Naive thymus-derived CD4-positive, alpha-beta T cell (primary cell): ENCODE data around the gene DCANP1. TPM values are rescaled to one million over a fixed set of nuclear protein-coding genes. Genes with fewer than 3 reads are reported as not detected.

Source experiments
- ATAC-seq: fragments of 150-1000 bp; cut with Tn5 transposase; 2 replicates; pipeline ENCODE4 v1.10.0; 2021; ENCODE audit warnings: mild to moderate bottlenecking, moderate library complexity
- CTCF ChIA-PET: fragments of 350-600 bp; sonication (Branson Sonifier 250); formaldehyde crosslinking; loops from one replicate; lab custom pipeline; 2021; ENCODE audit warnings: antibody characterized with exemption; lab: Charles Lee
- POLR2A ChIA-PET: fragments of 350-600 bp; sonication (Branson Sonifier 250); formaldehyde crosslinking; loops from one replicate; lab custom pipeline; 2021; ENCODE audit warnings: antibody characterized with exemption, inconsistent platforms; lab: Charles Lee
- DNase-seq, 9 donors: peaks; one replicate each; pipeline versions ENCODE4 v3.0.0 to v3.0.0-alpha.2; 2020 to 2022; ENCODE audit warnings: mixed read lengths in 1 of 9
- H3K27ac ChIP-seq: one replicate; pipeline ENCODE4 v1.7.0; 2013; ENCODE audit warnings: mild to moderate bottlenecking, low read depth, low read length, moderate library complexity
- H3K27me3 ChIP-seq, 2 donors: one replicate each; pipeline ENCODE4 v1.7.0; 2013; ENCODE audit warnings: low read length in 2 of 2, mild to moderate bottlenecking in 2 of 2, moderate library complexity in 2 of 2; ENCODE audit not compliant: control insufficient read depth in 2 of 2, insufficient read depth in 2 of 2
- H3K36me3 ChIP-seq, 3 experiments: 1 replicate in 2 of 3; 2 replicates in 1 of 3; pipeline ENCODE4 v1.7.0; 2013; ENCODE audit warnings: low read length in 3 of 3, mild to moderate bottlenecking in 3 of 3, moderate library complexity in 1 of 3; ENCODE audit not compliant: insufficient read depth in 3 of 3, control insufficient read depth in 2 of 3
- H3K4me1 ChIP-seq, 2 donors: one replicate each; pipeline ENCODE4 v1.7.0; 2013; ENCODE audit warnings: low read length in 2 of 2, mild to moderate bottlenecking in 2 of 2, moderate library complexity in 1 of 2; ENCODE audit not compliant: control insufficient read depth in 2 of 2, insufficient read depth in 2 of 2
- H3K4me3 ChIP-seq: 2 replicates; pipeline ENCODE4 v1.7.0; 2013; ENCODE audit warnings: mild to moderate bottlenecking, low read length
- H3K9me3 ChIP-seq, 3 experiments: 1 replicate in 2 of 3; 2 replicates in 1 of 3; pipeline ENCODE4 v1.7.0; 2013; ENCODE audit warnings: low read length in 3 of 3; ENCODE audit not compliant: control insufficient read depth in 2 of 3
- H3K27ac Mint-ChIP-seq, 9 donors: one replicate each; pipeline ENCODE4 v1.8.0; 2020 to 2022; ENCODE audit warnings: mixed read lengths in 9 of 9, mild to moderate bottlenecking in 8 of 9, moderate library complexity in 5 of 9, inconsistent platforms in 2 of 9
- H3K27me3 Mint-ChIP-seq, 5 donors: one replicate each; pipeline ENCODE4 v1.8.0; 2021 to 2022; ENCODE audit warnings: mixed read lengths in 5 of 5, mild to moderate bottlenecking in 1 of 5
- H3K36me3 Mint-ChIP-seq, 5 donors: one replicate each; pipeline ENCODE4 v1.8.0; 2020 to 2022; ENCODE audit warnings: mixed read lengths in 5 of 5, mild to moderate bottlenecking in 3 of 5, inconsistent platforms in 1 of 5
- H3K4me1 Mint-ChIP-seq, 7 donors: one replicate each; pipeline ENCODE4 v1.8.0; 2020 to 2022; ENCODE audit warnings: mixed read lengths in 7 of 7, mild to moderate bottlenecking in 3 of 7, inconsistent platforms in 1 of 7
- H3K4me3 Mint-ChIP-seq, 10 donors: one replicate each; pipeline ENCODE4 v1.8.0; 2020 to 2022; ENCODE audit warnings: mild to moderate bottlenecking in 10 of 10, mixed read lengths in 10 of 10, moderate library complexity in 6 of 10, inconsistent platforms in 2 of 10
- H3K9me3 Mint-ChIP-seq, 11 donors: one replicate each; pipeline ENCODE4 v1.8.0; 2020 to 2022; ENCODE audit warnings: mixed read lengths in 11 of 11, mild to moderate bottlenecking in 4 of 11, inconsistent platforms in 1 of 11, moderate library complexity in 1 of 11
- intact Hi-C, 2 donors: fragments of 100-400 bp; cut with micrococcal nuclease; formaldehyde crosslinking; loops; one replicate each; pipeline ENCODE4 v1.15.1; 2023
- polyA plus RNA-seq, 2 donors: library from polyadenylated mRNA; unstranded; fragments of 300-500 nt; fragmentation: Illumina TruSeq; gene quantifications; one replicate each; pipeline ENCODE4 v1.2.3, GENCODE V29; 2021
- total RNA-seq, 6 experiments: library from RNA in 5 of 6; stranded (reverse) in 5 of 6; gene quantifications; 1 replicate in 5 of 6; 2 replicates in 1 of 6; pipeline ENCODE4 v1.2.3 and lab custom pipeline; 2021 to 2026

The DCANP1 gene
- total and polyA plus RNA-seq, 7 experiments from 2014 or later, result 0.16 to 0.59 TPM; not detected in 5

DNA sequence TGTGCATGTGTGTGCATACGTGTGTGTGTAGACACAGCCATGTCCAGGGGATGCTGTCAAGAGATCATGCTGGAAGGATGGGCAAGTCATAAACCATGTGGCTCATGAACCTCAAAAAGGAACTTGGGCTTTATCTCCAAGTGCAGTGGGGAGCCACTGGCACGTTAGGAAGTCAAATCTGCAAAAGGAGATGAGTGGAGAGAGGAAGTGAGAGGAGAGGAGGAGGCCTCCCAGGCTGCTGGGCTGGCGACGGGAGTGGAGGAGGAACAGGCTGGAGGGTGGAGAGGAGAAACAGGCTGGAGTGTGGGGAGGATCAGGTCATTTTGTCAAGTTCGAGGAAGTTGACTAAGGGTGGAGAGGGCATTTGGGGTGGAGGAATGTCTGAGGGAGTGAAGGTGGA lies 34.2 kb upstream of the DCANP1 start:
- no peaks in the 10 kb centered on the region for H3K4me1 Mint-ChIP-seq
- no peaks in the 10 kb centered on the region for H3K27me3 ChIP-seq
- intact Hi-C loops, result no loop called here
- peak; percentile 39 for ATAC-seq
- ChIA-PET CTCF (no interaction called here), POLR2A (no interaction called here)
- no peak overlapping the region for H3K27ac Mint-ChIP-seq
- no peak overlapping the region for H3K27ac ChIP-seq
- DNase-seq, result no peak
- no peaks in the 10 kb centered on the region for H3K9me3 Mint-ChIP-seq
- H3K9me3 ChIP-seq, result no peaks in the 10 kb centered on the region
- H3K27me3 Mint-ChIP-seq, result peaks cover 15 to 35% (median 21%) of the 10 kb centered on the region in 5 donors
- H3K4me3 ChIP-seq, result no peak overlapping the region
- H3K36me3 Mint-ChIP-seq, result no peaks in the 10 kb centered on the region
- H3K4me3 Mint-ChIP-seq, result no peak overlapping the region
- H3K4me1 ChIP-seq, result no peaks in the 10 kb centered on the region
- no peaks in the 10 kb centered on the region for H3K36me3 ChIP-seq

DNA sequence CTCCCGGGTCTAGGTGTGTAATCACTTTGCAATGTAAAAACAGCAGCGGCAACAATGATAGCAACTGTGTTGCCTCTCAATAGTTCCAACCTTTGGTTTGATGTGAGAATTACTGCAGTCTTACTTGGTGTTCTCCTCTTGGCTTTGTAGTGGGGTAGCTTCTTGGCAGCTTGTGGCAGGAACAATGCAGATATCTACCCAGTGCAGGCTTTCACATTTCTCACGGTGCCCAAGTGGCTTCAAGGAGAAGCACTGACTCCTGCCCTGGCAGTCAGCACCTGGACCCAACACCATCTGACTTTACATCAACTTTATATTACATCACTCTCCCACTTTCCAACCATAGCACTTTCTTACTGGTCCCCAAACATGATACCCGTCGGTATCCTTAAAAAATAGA lies 33.4 kb upstream of the DCANP1 start:
- Histone ChIP-seq H3K27me3 (peaks cover 0 to under 1% of the 10 kb centered on the region in 2 donors), H3K4me1 (no peaks in the 10 kb centered on the region), H3K36me3 (no peaks in the 10 kb centered on the region), H3K9me3 (no peaks in the 10 kb centered on the region), H3K27ac (no peak overlapping the region), H3K4me3 (no peak overlapping the region)
- no peaks in the 10 kb centered on the region for H3K36me3 Mint-ChIP-seq
- H3K27me3 Mint-ChIP-seq, result peaks cover 11 to 28% (median 15%) of the 10 kb centered on the region in 5 donors
- no peaks in the 10 kb centered on the region for H3K4me1 Mint-ChIP-seq
- peaks cover 0 to 1% (median 0%) of the 10 kb centered on the region in 11 donors for H3K9me3 Mint-ChIP-seq
- CTCF ChIA-PET, result no interaction called here
- no peak for DNase-seq
- POLR2A ChIA-PET, result no interaction called here
- no peak overlapping the region for H3K4me3 Mint-ChIP-seq
- no peak overlapping the region for H3K27ac Mint-ChIP-seq
- intact Hi-C loops, result no loop called here
- no peak for ATAC-seq

DNA sequence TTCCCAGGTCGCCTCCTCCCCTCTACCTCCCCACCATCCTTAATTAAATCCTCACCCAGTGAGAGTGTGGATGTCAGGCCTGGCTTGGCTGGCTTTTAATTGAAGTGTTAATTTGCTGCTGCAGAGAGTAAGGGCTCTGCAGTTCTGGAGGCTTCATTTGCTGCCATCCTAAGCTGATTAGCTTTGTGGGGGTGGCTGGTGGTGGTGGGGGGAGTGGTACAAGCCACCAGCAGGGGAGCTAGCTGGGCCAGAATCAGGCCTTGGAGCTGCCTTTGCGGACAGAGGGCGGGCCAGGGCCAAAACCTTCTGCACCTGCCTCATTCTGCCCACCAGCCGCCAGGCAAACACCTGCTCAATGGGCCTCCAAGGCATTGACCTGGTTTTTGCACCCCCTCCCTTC lies 31.8 kb upstream of the DCANP1 start:
- H3K36me3 ChIP-seq, result no peaks in the 10 kb centered on the region
- ATAC-seq (no peak), DNase-seq (no peak)
- H3K36me3 Mint-ChIP-seq, result no peaks in the 10 kb centered on the region
- no peak overlapping the region for H3K27ac Mint-ChIP-seq
- no peak overlapping the region for H3K27ac ChIP-seq
- no peak overlapping the region for H3K4me3 ChIP-seq
- intact Hi-C loops, result no loop called here
- H3K4me1 ChIP-seq, result no peaks in the 10 kb centered on the region
- POLR2A ChIA-PET, result no interaction called here
- no peak overlapping the region for H3K4me3 Mint-ChIP-seq
- no peaks in the 10 kb centered on the region for H3K9me3 ChIP-seq
- H3K9me3 Mint-ChIP-seq, result peaks cover 0 to 2% (median 0%) of the 10 kb centered on the region in 11 donors
- peaks cover 5 to 23% (median 14%) of the 10 kb centered on the region in 5 donors for H3K27me3 Mint-ChIP-seq
- H3K27me3 ChIP-seq, result peaks cover 0 to 3% of the 10 kb centered on the region in 2 donors
- H3K4me1 Mint-ChIP-seq, result no peaks in the 10 kb centered on the region
- CTCF ChIA-PET, result interaction anchor here (0.5 to 1.4 kb wide), 2 partner anchors 21 to 86 kb away, joined by 3 read pairs; no protein-coding TSS in a partner anchor

DNA sequence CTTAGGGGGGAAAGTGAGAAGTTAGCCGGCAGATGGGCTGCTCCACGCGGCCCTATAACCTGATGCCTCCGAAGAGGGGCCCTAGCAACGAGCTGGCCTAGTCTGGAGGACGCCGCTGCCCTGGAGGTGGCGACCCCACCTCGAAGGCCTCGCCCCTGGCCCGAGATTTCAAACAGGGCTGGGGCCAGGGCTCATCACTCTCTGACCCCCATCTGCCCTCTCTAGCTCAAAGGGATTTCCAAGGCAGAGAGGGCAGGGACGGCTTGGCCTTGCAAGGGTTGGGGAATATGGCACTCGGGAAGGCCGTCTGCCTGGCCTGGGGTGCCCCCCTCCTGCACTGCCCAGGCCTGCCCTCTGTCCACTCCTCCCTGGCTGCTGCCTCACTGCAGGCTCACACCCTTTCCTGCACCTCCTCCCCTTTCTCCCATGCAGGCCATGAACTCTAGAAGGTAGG lies 30.5 kb upstream of the DCANP1 start:
- H3K27me3 Mint-ChIP-seq, result peaks cover 4 to 23% (median 13%) of the 10 kb centered on the region in 5 donors
- H3K4me1 Mint-ChIP-seq, result no peaks in the 10 kb centered on the region
- H3K36me3 ChIP-seq, result no peaks in the 10 kb centered on the region
- H3K4me3 ChIP-seq, result no peak overlapping the region
- DNase-seq (no peak), ATAC-seq (no peak)
- ChIA-PET CTCF (no interaction called here), POLR2A (no interaction called here)
- no peaks in the 10 kb centered on the region for H3K36me3 Mint-ChIP-seq
- H3K9me3 Mint-ChIP-seq, result peaks cover 0 to 2% (median 0%) of the 10 kb centered on the region in 11 donors
- intact Hi-C loops, result no loop called here
- no peak overlapping the region for H3K27ac Mint-ChIP-seq
- no peaks in the 10 kb centered on the region for H3K9me3 ChIP-seq
- peaks cover 0 to 3% of the 10 kb centered on the region in 2 donors for H3K27me3 ChIP-seq
- H3K27ac ChIP-seq, result no peak overlapping the region
- H3K4me3 Mint-ChIP-seq, result no peak overlapping the region
- H3K4me1 ChIP-seq, result no peaks in the 10 kb centered on the region

DNA sequence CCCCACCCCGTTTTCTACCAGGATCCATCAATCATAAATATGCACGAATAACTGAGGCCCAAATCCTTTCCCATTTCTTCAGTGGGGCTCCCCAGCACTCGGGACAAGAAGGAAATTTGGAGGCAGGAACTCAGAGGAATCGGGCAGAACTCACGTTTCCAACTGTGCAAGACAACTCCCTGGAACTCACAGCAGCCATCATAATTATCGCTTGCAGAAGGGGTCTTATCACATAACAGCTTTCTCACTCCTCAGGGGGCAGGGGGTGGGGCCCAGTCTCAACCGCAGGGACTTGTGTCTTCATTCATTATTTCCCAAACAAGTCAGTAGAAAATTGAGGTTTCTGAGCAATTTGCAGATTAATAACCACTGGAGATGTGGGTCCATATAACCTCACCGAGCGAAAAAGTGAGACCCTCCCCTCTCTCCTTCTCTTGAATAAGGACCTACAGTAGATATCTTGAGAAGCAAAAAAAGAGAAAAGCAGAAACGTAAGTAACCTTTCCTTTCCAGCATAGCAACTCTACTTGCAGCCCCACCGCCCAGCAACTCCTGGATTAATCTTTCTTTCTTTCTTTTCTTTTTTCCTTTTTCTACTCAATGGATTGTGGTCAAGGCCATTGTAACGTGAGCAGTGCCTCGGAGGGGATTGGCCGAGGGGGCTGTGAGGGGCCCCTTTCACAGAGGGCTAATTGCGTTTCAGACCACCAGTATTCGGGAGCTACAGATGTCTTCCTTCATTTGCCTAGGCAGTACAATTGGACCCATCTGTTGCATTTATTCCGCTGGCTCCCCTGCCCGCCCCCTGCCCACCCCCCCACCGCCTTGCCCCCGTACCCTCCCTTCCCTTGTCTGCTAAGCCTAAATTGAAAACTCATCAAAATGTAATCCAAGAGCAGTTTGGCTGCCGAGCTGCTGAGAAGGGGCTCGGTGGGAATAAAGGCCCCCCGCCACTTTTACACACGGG lies 29.8 kb upstream of the DCANP1 start:
- Histone ChIP-seq H3K9me3 (no peaks in the 10 kb centered on the region), H3K27ac (no peak overlapping the region), H3K4me1 (no peaks in the 10 kb centered on the region), H3K36me3 (no peaks in the 10 kb centered on the region), H3K4me3 (no peak overlapping the region), H3K27me3 (peaks cover 0 to 3% of the 10 kb centered on the region in 2 donors)
- Mint-ChIP-seq H3K27ac (no peak overlapping the region), H3K4me1 (no peaks in the 10 kb centered on the region), H3K9me3 (peaks cover 0 to 2% (median 0%) of the 10 kb centered on the region in 11 donors), H3K4me3 (no peak overlapping the region), H3K27me3 (peaks cover 4 to 23% (median 15%) of the 10 kb centered on the region in 5 donors), H3K36me3 (no peaks in the 10 kb centered on the region)
- ATAC-seq, result no peak
- intact Hi-C loops, result no loop called here
- POLR2A ChIA-PET, result no interaction called here
- CTCF ChIA-PET, result no interaction called here
- no peak for DNase-seq

DNA sequence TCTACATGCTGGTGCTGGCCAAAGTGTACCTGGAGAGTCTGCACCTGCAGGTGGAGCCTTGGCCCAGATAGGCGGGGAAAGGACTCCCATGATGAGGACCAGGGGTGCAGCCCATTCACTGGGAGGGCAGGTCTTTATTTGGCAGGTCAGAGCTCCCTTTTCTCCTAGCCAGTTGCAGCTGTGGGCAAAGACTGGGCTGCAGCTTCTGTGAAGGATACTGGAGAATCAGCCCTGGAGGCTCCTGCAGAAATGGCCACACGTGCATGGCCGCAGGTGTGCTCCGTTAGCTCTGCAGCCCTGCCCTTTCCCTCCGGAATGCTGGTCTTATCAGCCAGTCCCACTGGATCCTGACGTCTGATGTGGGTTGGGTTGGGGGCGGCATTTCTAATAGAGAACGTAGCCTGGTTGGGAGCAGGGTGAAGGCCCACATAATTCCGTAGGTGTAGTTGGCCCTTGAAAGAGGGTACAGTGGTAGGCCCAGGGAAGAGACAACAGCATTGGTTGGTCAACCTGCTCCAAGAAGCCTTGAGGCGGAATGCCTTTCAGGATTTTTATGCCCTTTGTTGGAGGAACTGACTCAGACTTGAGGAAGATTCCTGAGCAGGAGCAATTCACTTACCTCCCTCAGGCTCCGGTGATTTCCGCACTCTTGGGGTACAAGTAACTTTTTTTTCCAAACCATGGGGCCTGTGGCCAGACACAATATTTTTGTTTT lies 27.0 kb upstream of the DCANP1 start:
- peaks cover 0 to 2% (median 0%) of the 10 kb centered on the region in 11 donors for H3K9me3 Mint-ChIP-seq
- H3K27ac Mint-ChIP-seq, result no peak overlapping the region
- intact Hi-C loops, result no loop called here
- CTCF ChIA-PET, result interaction anchor here (1.1 kb wide), 1 partner anchor 11 kb away, joined by 4 read pairs; no protein-coding TSS in a partner anchor
- H3K4me1 ChIP-seq, result no peaks in the 10 kb centered on the region
- peaks cover 0 to 3% of the 10 kb centered on the region in 2 donors for H3K27me3 ChIP-seq
- no peak for ATAC-seq
- H3K27me3 Mint-ChIP-seq, result peaks cover 5 to 35% (median 18%) of the 10 kb centered on the region in 5 donors
- POLR2A ChIA-PET, result no interaction called here
- DNase-seq, result no peak
- H3K4me3 ChIP-seq, result no peak overlapping the region
- H3K36me3 ChIP-seq, result no peaks in the 10 kb centered on the region
- H3K4me1 Mint-ChIP-seq, result no peaks in the 10 kb centered on the region
- no peaks in the 10 kb centered on the region for H3K9me3 ChIP-seq
- no peak overlapping the region for H3K4me3 Mint-ChIP-seq
- H3K27ac ChIP-seq, result no peak overlapping the region
- H3K36me3 Mint-ChIP-seq, result no peaks in the 10 kb centered on the region
